Thyroid gland (tissue), 4 donors: ENCODE results near the gene DUOX1.

Source experiments
- CTCF ChIP-seq, 6 experiments: fragments of 200-600 bp in 3 of 6; fragments of 450-650 bp in 3 of 6; sonication (generic) in 3 of 6; IDR thresholded peaks; one replicate each; pipeline ENCODE4 v1.5.1; 2016 to 2019; ENCODE audit warnings: antibody characterized with exemption in 6 of 6, mild to moderate bottlenecking in 2 of 6, inconsistent platforms in 1 of 6, moderate library complexity in 1 of 6
- POLR2A ChIP-seq, 2 donors: fragments of 450-650 bp; IDR thresholded peaks; one replicate each; pipeline ENCODE4 v1.6.1; 2017; ENCODE audit warnings: antibody characterized with exemption in 2 of 2, mild to moderate bottlenecking in 2 of 2, moderate library complexity in 1 of 2

- TF ChIP-seq CTCF (IDR thresholded peaks at IDR 0.05) (no peak), POLR2A (IDR thresholded peaks at IDR 0.05) (no peak)
Observed at GRCh38 chr15:45182996-45183395, 53.2 kb downstream of the DUOX1 start.
